ENCODE data around the gene PLXNB2. TPM values are rescaled to one million over a fixed set of nuclear protein-coding genes. Genes with fewer than 3 reads are reported as not detected.

The PLXNB2 gene
- total RNA-seq, 1 donor from 2014 or later: 20.6 TPM

DNA sequence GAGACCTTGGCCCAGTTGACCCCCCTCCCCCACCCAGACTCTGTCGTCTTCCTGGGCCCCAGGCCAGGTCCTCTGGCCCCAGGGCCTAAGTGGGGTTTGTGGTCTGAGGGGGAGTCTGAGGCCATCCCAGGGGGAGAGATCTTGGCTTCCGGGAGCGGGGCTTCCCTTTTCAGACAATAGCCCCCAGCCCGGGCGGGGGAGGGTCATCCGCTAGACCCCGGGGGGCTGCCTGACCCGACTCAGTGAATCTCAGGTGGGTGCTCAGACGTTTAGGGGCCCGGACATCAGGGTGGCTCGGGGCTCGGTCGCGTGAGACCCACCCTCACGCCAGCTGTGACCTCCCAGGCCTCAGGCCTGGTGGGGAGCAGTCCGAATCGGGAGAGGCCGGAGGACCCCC, 37.9 kb downstream of the PLXNB2 start:
- ATAC-seq (ENCODE audit: low read depth): no peak
- no peak overlapping the region for H3K27ac Mint-ChIP-seq
- ChIA-PET POLR2A (interaction anchor here (1.0 kb wide), 1 partner anchor 24 kb away, joined by 4 read pairs; the partner anchor contains the start of gene TUBGCP6), CTCF (no interaction called here)
- no peaks in the 10 kb centered on the region for H3K9me3 Mint-ChIP-seq
- TF ChIP-seq, protein P1, sequence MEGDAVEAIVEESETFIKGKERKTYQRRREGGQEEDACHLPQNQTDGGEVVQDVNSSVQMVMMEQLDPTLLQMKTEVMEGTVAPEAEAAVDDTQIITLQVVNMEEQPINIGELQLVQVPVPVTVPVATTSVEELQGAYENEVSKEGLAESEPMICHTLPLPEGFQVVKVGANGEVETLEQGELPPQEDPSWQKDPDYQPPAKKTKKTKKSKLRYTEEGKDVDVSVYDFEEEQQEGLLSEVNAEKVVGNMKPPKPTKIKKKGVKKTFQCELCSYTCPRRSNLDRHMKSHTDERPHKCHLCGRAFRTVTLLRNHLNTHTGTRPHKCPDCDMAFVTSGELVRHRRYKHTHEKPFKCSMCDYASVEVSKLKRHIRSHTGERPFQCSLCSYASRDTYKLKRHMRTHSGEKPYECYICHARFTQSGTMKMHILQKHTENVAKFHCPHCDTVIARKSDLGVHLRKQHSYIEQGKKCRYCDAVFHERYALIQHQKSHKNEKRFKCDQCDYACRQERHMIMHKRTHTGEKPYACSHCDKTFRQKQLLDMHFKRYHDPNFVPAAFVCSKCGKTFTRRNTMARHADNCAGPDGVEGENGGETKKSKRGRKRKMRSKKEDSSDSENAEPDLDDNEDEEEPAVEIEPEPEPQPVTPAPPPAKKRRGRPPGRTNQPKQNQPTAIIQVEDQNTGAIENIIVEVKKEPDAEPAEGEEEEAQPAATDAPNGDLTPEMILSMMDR (IDR thresholded peaks at IDR 0.05): no peak
- H3K4me3 Mint-ChIP-seq: peak overlapping the region; percentile 66
- intact Hi-C loops (cut with micrococcal nuclease): no loop called here
- H3K36me3 Mint-ChIP-seq (ENCODE audit: low read depth): no peaks in the 10 kb centered on the region
- peaks cover 20% of the 10 kb centered on the region for H3K4me1 Mint-ChIP-seq
- DNase-seq: no peak
- no peaks in the 10 kb centered on the region for H3K27me3 Mint-ChIP-seq

DNA sequence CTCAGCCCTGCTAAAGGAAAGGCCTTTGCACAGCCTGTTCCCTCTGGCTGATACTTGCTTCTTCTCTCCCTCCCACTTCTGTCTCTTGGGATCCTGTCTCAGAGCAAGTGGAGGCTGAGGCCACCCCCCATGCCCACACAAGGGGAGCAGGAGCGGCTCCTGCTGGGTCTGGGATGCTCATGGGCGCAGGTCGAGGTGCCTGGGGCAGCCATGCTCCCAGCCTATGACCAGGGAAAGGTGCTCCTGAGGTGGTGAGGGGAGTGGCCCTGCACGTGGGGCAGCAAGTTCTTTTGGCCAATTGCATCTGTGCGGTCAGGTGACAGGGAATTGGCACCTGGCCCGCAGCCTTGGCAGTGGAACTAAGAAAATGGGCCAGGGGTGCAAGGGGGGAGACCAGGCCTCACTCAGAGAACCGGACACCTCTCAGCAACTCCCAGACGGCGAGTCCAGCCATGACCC, 38.8 kb downstream of the PLXNB2 start:
- H3K27me3 Mint-ChIP-seq: no peaks in the 10 kb centered on the region
- H3K4me3 Mint-ChIP-seq: no peak overlapping the region
- H3K4me1 Mint-ChIP-seq: peaks cover 17% of the 10 kb centered on the region
- no peak overlapping the region for H3K27ac Mint-ChIP-seq
- DNase-seq (no peak), ATAC-seq (ENCODE audit: low read depth) (no peak)
- ChIA-PET CTCF (no interaction called here), POLR2A (interaction anchor here (0.6 to 0.9 kb wide), 2 partner anchors 17 to 90 kb away, joined by 3 read pairs; no protein-coding TSS in a partner anchor)
- H3K36me3 Mint-ChIP-seq (ENCODE audit: low read depth): no peaks in the 10 kb centered on the region
- no peaks in the 10 kb centered on the region for H3K9me3 Mint-ChIP-seq
- TF ChIP-seq, protein P1 (IDR thresholded peaks at IDR 0.05): no peak
- intact Hi-C loops (cut with micrococcal nuclease): no loop called here

DNA sequence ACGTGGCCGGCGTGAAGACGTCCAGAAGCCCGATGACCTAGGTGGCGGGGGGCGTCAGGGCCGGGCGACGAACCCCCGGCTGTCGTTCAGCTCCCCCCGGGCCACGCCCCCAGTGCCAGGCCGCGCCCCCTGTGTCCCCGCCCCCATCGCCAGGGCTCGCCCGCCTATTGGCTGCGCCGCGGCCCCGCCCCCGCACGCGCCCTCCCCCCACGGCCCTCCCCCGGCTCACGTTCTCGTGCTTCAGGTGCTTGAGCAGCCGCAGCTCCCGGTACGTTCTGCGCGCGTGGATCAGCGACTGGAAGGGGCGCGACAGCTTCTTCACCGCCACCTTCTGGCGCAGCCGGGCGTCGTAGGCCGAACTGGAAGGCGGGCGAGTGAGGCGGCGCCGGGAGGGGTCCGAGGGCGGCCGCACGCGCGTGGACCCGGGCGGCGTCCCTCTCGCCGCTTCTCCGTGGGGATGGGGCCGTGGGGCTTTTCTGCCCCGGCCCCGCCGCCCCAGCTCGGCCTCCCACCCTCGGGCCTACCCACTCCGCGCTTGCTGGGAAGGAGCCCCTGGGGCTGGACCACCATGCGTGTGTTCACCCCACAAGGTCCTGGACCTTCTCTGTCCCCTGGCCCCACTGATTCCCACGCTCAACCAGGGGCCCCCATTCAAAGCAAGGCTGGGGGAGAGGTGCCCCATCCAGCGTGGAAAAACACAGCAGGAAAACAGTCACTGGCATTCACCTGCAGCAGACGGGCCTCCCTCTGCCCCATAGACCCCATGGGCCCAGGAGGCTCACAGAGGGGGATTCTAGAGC, 39.7 kb downstream of the PLXNB2 start:
- intact Hi-C loops (cut with micrococcal nuclease): no loop called here
- Mint-ChIP-seq H3K27ac (no peak overlapping the region), H3K36me3 (ENCODE audit: low read depth) (no peaks in the 10 kb centered on the region), H3K27me3 (peaks cover 1% of the 10 kb centered on the region), H3K4me3 (no peak overlapping the region), H3K9me3 (no peaks in the 10 kb centered on the region), H3K4me1 (peaks cover 17% of the 10 kb centered on the region)
- TF ChIP-seq, protein P1 (IDR thresholded peaks at IDR 0.05): no peak
- CTCF ChIA-PET: interaction anchor here (1.4 kb wide), 1 partner anchor 25 kb away, joined by 4 read pairs; no protein-coding TSS in a partner anchor
- POLR2A ChIA-PET: interaction anchor here (0.7 to 1.7 kb wide), 2 partner anchors 17 to 74 kb away, joined by 3 to 6 read pairs; partner anchors contain the start of gene HDAC10
- DNase-seq: no peak
- peak; percentile 19 for ATAC-seq (ENCODE audit: low read depth)

DNA sequence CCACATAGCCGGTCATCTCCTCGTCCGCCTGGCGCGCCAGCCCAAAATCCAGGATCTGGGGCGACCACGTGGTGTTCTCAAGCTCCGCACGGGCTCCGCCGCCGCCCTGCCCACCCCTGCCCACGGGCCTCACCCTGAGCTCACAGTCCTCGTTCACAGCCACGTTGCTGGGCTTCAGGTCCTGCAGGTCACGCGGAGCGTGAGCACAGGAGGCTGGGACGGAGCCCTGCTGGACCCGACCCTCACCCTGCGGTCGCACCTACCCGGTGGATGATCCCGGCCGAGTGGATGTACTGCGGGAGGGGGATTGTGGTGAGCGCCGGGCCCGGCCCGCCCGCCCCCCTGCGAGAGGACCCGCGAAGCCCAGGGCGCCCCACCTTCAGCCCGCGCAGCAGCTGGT, 40.5 kb downstream of the PLXNB2 start:
- TF ChIP-seq, protein P1 (IDR thresholded peaks at IDR 0.05): no peak
- ATAC-seq (ENCODE audit: low read depth) (no peak), DNase-seq (no peak)
- intact Hi-C loops (cut with micrococcal nuclease): no loop called here
- Mint-ChIP-seq H3K36me3 (ENCODE audit: low read depth) (no peaks in the 10 kb centered on the region), H3K4me1 (peaks cover 25% of the 10 kb centered on the region), H3K9me3 (no peaks in the 10 kb centered on the region), H3K27ac (no peak overlapping the region), H3K27me3 (peaks cover 7% of the 10 kb centered on the region), H3K4me3 (no peak overlapping the region)
- CTCF ChIA-PET: interaction anchor here (1.4 kb wide), 1 partner anchor 25 kb away, joined by 4 read pairs; no protein-coding TSS in a partner anchor
- POLR2A ChIA-PET: interaction anchor here (1.7 kb wide), 1 partner anchor 16 kb away, joined by 6 read pairs; the partner anchor contains the start of gene HDAC10

DNA sequence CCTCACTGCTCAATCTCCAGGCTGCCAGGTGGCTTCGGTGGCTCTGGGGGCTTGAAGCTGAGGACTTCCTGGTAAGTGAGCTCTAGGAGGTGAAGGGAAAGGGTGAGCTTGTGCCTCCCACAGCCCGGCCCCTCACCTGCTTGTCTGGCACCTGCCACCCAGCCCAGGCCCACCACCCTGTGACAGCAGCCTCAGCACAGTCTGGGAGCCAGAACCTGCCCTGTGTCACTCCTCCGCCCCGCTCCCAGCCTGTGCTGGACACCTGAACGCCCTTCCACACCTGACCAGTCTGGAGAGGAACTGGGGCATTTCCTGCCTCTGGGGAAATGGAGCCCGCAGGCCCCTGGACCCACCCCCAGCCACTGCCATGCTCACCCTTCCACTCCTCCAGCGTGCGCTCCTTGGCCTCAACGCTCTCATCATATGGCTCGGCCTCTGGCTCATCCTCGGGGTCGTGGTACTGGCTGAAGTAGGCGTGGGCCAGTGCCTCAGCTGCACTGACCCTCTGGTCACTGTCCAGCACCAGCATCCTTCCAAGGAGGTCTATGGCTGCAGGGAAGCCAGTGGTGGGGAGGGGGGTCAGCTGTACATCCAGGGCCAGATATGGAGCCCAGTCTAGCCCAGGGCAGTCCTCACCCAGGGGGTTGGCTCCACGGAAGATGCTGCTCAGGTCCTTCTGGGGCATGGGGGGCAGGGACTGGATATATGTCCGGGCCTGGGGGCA, 42.3 kb downstream of the PLXNB2 start:
- intact Hi-C loops (cut with micrococcal nuclease): no loop called here
- ATAC-seq (ENCODE audit: low read depth): no peak
- TF ChIP-seq, protein P1 (IDR thresholded peaks at IDR 0.05): no peak
- POLR2A ChIA-PET: interaction anchor here (1.0 kb wide), 1 partner anchor 14 kb away, joined by 3 read pairs; the partner anchor contains the start of gene HDAC10
- Mint-ChIP-seq H3K4me3 (no peak overlapping the region), H3K27ac (no peak overlapping the region), H3K27me3 (peaks cover 9% of the 10 kb centered on the region), H3K9me3 (no peaks in the 10 kb centered on the region), H3K36me3 (ENCODE audit: low read depth) (no peaks in the 10 kb centered on the region), H3K4me1 (peaks cover 20% of the 10 kb centered on the region)
- no peak for DNase-seq
- CTCF ChIA-PET: no interaction called here

Data from activated B cell treated with CpG ODN at 0.5 μM for 24 hours (primary cell).